Kidney (tissue), 14 donors: ENCODE data around the gene GADD45G. TPM values are rescaled to one million over a fixed set of nuclear protein-coding genes. Genes with fewer than 3 reads are reported as not detected.

Source experiments
- DNase-seq, 5 donors: peaks; one replicate each; pipeline ENCODE4 v3.0.0-alpha.2; 2013 to 2020
- FAIRE-seq: peaks from 2 replicates; lab custom pipeline; 2012; peaks lifted over from hg19 to GRCh38; lab: Jason Lieb, UNC
- H3K27ac ChIP-seq, 2 donors: one replicate each; pipeline ENCODE4 v1.7.0; 2013; ENCODE audit warnings: low read depth in 2 of 2, low read length in 2 of 2, inconsistent platforms in 1 of 2
- H3K27me3 ChIP-seq: one replicate; pipeline ENCODE4 v1.7.1; 2013; ENCODE audit warnings: low read length, inconsistent platforms; ENCODE audit not compliant: control insufficient read depth, insufficient read depth
- H3K36me3 ChIP-seq, 3 donors: one replicate each; pipeline versions ENCODE4 v1.7.0 to v1.7.1; 2013; ENCODE audit warnings: low read length in 3 of 3, control low read depth in 1 of 3, inconsistent platforms in 1 of 3; ENCODE audit not compliant: insufficient read depth in 3 of 3, control insufficient read depth in 2 of 3
- H3K4me1 ChIP-seq, 3 donors: one replicate each; pipeline versions ENCODE4 v1.7.0 to v1.7.1; 2013; ENCODE audit warnings: low read length in 3 of 3, inconsistent platforms in 1 of 3, low read depth in 1 of 3; ENCODE audit not compliant: control insufficient read depth in 2 of 3, insufficient read depth in 2 of 3
- H3K4me3 ChIP-seq, 3 donors: one replicate each; pipeline versions ENCODE4 v1.7.0 to v1.8.1; 2013; ENCODE audit warnings: low read length in 3 of 3, control low read depth in 1 of 3, inconsistent platforms in 1 of 3
- H3K9ac ChIP-seq, 3 donors: one replicate each; pipeline versions ENCODE4 v1.7.0 to v1.7.1; 2013; ENCODE audit warnings: low read length in 3 of 3, control low read depth in 1 of 3, inconsistent platforms in 1 of 3
- H3K9me3 ChIP-seq, 3 donors: one replicate each; pipeline versions ENCODE4 v1.7.0 to v1.7.1; 2013; ENCODE audit warnings: low read length in 3 of 3, control low read depth in 1 of 3, inconsistent platforms in 1 of 3; ENCODE audit not compliant: control insufficient read depth in 2 of 3, insufficient read depth in 1 of 3
- CTCF ChIP-seq: IDR thresholded peaks from 3 replicates; pipeline ENCODE4 v1.5.1; 2012; ENCODE audit warnings: mild to moderate bottlenecking, moderate library complexity, borderline replicate concordance; ENCODE audit not compliant: insufficient read depth; ENCODE audit errors: extremely low read depth
- intact Hi-C: fragments of 100-400 bp; cut with DNase I; formaldehyde crosslinking; loops from one replicate; pipeline ENCODE4 v1.11.1; 2022
- polyA plus RNA-seq: library from polyadenylated mRNA; stranded (reverse); fragments of 350-450 nt; fragmentation: Illumina TruSeq; extraction: RNeasy Lipid Tissue Mini Kit (QIAGEN cat#74804); gene quantifications from one replicate; pipeline ENCODE4 v1.2.3, GENCODE V29; 2014; ENCODE audit warnings: low read depth, low replicate concordance; ENCODE audit not compliant: insufficient read depth
- total RNA-seq: library from RNA; stranded (reverse); fragmentation: NEBNext Ultra II Directional; extraction: Animal tissue kit (Norgen Biotek cat#: 25700); gene quantifications from one replicate; pipeline ENCODE4 v1.2.1, GENCODE V29; 2021
- donor health status: control.
- donor health status: control.
- donor health status: control.
- donor health status: control.
- donor health status: control.
- donor health status: DM: yes; HTN: yes; CAD: no.
- donor health status: Normal renal cell carcinoma (clear cell type).

The GADD45G gene
- total and polyA plus RNA-seq, 2 donors from 2014 or later: 7.3 to 48.4 TPM

- DNase-seq (no peak), FAIRE-seq (no peak)
- Histone ChIP-seq H3K36me3 (no peaks in the 10 kb centered on the region), H3K4me3 (no peak overlapping the region), H3K9ac (no peak overlapping the region), H3K4me1 (peaks cover 0 to 14% (median 3%) of the 10 kb centered on the region in 3 donors), H3K9me3 (no peaks in the 10 kb centered on the region), H3K27ac (no peak overlapping the region), H3K27me3 (no peaks in the 10 kb centered on the region)
- intact Hi-C loops: no loop called here
- no peak for TF ChIP-seq CTCF
Measured at GRCh38 chr9:89595646-89596045, 9.2 kb upstream of the GADD45G start.

GRCh38 chr9:89596937-89597555 is 7.8 kb upstream of the GADD45G start:
- H3K4me1 ChIP-seq: peaks cover 0 to 14% (median 3%) of the 10 kb centered on the region in 3 donors
- no peak for DNase-seq
- H3K27me3 ChIP-seq: no peaks in the 10 kb centered on the region
- no peak overlapping the region for H3K27ac ChIP-seq
- FAIRE-seq: no peak
- intact Hi-C loops: no loop called here
- H3K36me3 ChIP-seq: no peaks in the 10 kb centered on the region
- no peaks in the 10 kb centered on the region for H3K9me3 ChIP-seq
- no peak for TF ChIP-seq CTCF
- no peak overlapping the region for H3K4me3 ChIP-seq
- H3K9ac ChIP-seq: no peak overlapping the region

GRCh38 chr9:89597711-89598362 is 7.0 kb upstream of the GADD45G start:
- Histone ChIP-seq H3K27ac (peak overlapping the region in 1 of 2 donors; percentile 9), H3K36me3 (no peaks in the 10 kb centered on the region), H3K27me3 (no peaks in the 10 kb centered on the region), H3K9me3 (no peaks in the 10 kb centered on the region), H3K4me3 (no peak overlapping the region), H3K4me1 (peaks cover 0 to 14% (median 3%) of the 10 kb centered on the region in 3 donors), H3K9ac (no peak overlapping the region)
- TF ChIP-seq CTCF: peak; percentile 81
- FAIRE-seq: no peak
- peak in 3 of 5 donors; percentile 73 to 91 (median 85) for DNase-seq
- intact Hi-C loops: no loop called here
